ENCODE results near the gene GRAMD2B.
"Not testable (repeated sequence)": the region's sequence is repeated elsewhere in the genome, so short reads cannot be mapped to it uniquely, and the experiment has no call there.

The GRAMD2B gene, protein sequence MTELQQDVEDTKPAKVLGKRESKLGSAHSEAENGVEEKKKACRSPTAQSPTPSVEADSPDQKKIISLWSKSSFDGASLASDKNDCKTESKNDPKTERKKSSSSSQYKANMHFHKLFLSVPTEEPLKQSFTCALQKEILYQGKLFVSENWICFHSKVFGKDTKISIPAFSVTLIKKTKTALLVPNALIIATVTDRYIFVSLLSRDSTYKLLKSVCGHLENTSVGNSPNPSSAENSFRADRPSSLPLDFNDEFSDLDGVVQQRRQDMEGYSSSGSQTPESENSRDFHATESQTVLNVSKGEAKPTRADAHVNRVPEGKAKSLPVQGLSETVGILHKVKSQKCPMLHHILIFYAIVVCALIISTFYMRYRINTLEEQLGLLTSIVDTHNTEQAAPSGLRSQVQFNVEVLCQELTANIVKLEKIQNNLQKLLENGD

DNA sequence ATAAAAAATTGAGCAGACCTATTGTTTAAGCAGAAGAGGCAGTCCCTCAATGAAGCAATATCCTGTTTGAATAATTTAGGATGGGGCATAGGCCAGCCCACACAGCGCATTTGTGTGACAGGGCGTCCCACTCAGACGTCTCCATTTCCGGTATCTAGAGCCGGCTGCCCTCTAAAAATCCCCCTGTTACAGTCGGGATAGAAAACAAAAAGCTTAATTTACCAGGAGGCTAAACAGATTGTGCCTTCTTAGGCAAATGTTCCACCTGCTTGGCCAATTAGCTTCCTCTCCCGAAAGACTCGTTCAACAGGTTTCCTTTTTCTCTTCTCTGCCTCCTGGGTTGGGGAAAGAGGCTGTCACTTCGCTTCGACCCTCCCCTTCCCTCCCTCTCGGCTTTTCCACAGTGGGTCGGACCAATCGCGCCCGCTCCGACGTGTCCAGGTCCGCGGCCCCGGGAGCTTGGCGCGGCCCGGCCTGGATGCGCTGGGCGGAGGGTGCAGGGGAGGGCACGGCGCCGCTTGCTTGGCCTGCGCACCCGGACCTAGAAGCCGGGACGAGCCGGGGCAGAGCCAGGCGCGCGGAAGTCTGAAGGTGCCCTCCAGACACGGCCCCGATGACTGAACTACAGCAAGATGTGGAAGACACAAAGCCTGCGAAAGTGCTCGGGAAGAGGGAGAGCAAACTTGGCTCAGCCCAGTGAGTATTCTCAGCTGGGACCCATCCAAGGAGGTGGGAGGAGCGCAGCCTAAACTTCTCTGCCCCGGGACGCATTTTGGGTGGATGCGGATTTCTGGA lies at the start of gene GRAMD2B:
Gene GRAMD2B (plus strand): TSS at position 416 of the 795 bp plus-strand sequence. CDS start 198 bp downstream, at position 614.
- DNase-seq (ENCODE audit: low spot score): peak; percentile 84

GRCh38 chr5:126374109-126374416 lies 49.1 kb upstream of the GRAMD2B start:
- no peak for DNase-seq (ENCODE audit: low spot score)

- no peak for DNase-seq (ENCODE audit: low spot score)
These were observed 46.8 kb upstream of the GRAMD2B start for GRCh38 chr5:126376443-126376842.

DNA sequence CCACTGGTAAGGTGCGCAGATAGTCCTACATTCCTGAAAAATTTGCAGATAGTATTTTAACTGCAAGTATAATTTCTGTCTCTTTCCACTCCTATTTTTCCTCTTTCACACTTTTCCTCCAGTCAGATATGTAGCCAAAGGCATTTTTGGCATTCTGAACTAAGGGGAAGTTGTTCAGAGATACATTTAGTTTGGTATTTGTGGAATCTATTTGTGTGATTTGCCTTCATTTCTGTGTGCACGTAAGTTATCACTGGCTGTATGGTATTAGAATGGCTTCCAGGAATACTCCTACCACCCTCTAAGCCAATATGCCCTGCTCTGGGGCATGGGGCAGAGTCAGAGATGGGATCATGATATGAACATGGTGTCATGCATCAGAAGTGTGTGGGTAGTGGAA lies 45.8 kb upstream of the GRAMD2B start:
- no peak for DNase-seq (ENCODE audit: low spot score)

DNA sequence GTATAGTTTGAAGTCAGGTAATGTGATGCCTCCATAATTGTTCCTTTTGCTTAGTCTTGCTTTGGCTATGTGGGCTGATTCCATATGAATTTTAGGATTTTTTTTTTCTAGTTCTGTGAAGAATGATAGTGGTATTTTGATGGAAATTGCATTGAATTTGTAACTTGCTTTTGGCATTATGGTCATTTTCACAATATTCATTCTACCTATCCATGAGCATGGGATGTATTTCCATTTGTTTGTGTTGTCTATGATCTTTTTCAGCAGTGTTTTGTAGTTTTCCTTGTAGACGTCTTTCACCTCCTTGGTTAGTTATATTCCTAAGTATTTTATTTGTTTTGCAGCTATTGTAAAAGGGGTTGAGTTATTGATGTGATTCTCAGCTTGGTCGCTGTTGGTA lies 42.9 kb upstream of the GRAMD2B start:
- not testable (repeated sequence) for DNase-seq (ENCODE audit: low spot score)

GRCh38 chr5:126383246-126383645 lies 40.0 kb upstream of the GRAMD2B start:
- peak; percentile 40 for DNase-seq (ENCODE audit: low spot score)

DNA sequence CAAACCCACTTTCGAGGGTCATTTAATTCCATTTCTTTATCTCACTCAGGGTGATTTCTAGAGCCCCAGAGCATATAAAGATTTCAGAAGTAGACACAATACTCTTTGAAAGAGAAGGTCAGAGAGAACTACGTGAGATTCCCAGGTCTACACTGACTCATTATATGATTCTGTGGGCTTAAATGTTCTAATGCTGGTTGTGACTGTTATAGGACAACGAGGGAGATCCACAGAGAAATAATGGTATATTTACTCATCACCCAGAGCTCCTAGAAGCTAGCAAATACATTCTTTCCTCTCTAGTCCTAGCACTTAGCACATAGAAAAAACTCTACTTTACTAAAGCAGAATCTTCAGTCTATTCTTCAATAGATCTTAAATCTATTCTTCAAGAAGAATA lies 39.4 kb upstream of the GRAMD2B start:
- no peak for DNase-seq (ENCODE audit: low spot score)

DNA sequence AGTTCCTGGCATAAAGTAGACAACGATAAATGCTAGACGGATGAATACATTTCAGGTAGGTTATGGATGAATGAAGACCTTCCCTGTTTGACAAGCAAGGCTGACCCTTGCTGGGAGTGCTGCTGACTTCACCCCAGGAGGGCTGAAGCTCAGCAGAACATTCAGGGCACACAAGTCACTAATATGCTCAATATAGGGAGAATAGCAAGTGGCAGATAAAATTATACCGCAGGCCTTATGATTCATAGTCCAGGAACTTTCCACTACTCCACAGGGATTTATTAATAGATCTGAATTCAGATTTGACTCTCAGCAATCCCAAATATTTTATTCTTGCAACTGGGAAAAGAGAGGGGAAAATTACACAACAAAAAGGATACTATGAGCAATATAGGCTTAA lies 38.2 kb upstream of the GRAMD2B start:
- no peak for DNase-seq (ENCODE audit: low spot score)

- DNase-seq (ENCODE audit: low spot score): no peak
These were observed 37.4 kb upstream of the GRAMD2B start for GRCh38 chr5:126385524-126386502.

GRCh38 chr5:126389179-126389578 lies 34.0 kb upstream of the GRAMD2B start:
- no peak for DNase-seq (ENCODE audit: low spot score)

DNA sequence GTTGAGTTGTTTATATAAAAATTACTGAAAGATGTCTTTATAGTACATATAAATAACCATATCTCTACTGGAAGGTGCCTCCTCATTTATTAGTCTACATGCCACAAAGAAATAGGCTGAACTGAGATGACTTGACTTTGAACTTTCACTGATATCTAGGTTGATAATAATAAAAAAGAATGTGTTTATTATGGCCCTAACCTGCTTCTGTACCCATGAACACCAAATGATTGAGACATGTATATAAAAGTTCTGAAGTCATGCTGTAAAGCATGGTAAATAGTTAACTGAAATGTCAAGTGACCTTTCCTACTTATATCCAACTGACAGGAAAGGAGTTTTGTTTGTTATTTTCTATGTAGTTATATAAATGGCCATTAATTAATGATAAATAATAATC lies 33.2 kb upstream of the GRAMD2B start:
- no peak for DNase-seq (ENCODE audit: low spot score)

DNA sequence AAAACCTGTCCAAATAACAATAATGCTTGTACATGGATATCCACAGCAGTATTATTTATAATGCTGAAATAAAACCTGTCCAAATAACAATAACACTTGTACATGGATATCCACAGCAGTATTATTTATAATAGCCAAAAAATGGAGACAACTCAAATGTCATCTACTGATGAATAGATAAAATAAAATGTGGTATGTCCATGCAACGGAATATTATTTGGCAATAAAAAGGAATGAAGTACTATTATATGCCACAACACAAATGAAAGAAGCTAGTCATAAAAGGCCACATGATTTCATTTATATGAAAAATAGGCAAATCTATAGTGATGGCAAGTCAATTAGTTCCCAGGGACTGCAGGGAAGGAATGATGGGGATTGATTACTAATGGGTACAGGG lies 31.8 kb upstream of the GRAMD2B start:
- DNase-seq (ENCODE audit: low spot score): no peak

DNA sequence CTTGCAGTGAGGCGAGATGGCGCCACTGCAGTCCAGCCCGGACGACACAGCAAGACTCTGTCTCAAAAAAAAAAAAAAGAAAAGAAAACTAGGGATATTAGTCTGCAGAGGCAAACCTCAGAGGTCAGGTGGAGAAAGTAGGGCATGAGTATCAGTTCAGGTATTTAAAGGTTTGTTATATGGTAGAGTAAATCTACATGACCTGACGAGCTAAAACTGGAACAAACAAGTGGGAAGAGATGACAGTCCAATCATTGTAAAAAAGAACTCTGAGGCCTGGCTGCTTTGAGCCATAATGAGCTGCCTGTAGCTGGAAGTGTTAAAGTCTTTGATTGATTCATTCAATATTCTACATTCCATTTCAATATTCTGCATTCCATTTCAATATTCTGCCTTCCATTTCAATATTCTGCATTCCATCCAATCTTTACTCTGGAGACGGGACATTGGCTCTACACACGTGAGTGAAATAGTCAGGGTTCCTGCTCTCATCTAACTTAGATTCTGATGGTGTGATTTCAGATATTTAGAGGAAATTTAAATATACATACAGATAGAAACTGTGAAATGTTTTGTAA lies 28.9 kb upstream of the GRAMD2B start:
- DNase-seq (ENCODE audit: low spot score): no peak

- no peak for DNase-seq (ENCODE audit: low spot score)
These were observed 28.0 kb upstream of the GRAMD2B start for GRCh38 chr5:126395198-126395597.

- no peak for DNase-seq (ENCODE audit: low spot score)
These were observed 27.6 kb upstream of the GRAMD2B start for GRCh38 chr5:126395605-126396004.

- not testable (repeated sequence) for DNase-seq (ENCODE audit: low spot score)
These were observed 26.5 kb upstream of the GRAMD2B start for GRCh38 chr5:126396721-126397120.

GRCh38 chr5:126398791-126399190 lies 24.4 kb upstream of the GRAMD2B start:
- DNase-seq (ENCODE audit: low spot score): no peak

DNA sequence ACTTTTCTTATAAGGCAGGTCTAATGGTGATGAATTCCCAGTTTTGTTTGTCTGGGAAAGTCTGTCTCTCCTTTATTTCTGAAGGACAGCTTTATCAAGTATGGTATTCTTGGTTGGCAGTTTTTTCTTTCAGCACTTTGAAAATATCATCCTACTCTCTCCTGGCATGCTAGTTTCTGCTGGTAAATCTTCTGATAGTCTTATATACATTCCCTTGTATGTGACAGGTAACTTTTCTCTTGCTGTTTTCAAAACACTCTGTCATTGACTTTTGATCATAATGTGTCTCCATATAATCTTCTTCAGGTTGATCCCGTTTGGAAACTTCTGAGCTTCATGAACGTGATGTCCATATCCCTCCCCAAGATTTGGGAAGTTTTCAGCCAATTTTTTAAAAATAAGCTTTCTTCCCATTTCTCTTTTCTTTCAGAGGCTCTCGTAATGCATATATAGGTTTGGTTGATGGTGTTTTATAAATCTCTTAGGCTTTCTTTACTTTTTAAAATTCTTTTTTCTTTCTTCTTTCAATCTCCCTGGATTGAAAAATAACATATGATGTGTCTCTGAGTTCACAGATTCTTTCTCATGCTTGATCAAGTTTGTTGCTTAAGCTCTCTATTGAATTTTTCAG lies 22.5 kb upstream of the GRAMD2B start:
- no peak for DNase-seq (ENCODE audit: low spot score)

GRCh38 chr5:126402621-126403555 lies 20.3 kb upstream of the GRAMD2B start:
- no peak for DNase-seq (ENCODE audit: low spot score)

DNA sequence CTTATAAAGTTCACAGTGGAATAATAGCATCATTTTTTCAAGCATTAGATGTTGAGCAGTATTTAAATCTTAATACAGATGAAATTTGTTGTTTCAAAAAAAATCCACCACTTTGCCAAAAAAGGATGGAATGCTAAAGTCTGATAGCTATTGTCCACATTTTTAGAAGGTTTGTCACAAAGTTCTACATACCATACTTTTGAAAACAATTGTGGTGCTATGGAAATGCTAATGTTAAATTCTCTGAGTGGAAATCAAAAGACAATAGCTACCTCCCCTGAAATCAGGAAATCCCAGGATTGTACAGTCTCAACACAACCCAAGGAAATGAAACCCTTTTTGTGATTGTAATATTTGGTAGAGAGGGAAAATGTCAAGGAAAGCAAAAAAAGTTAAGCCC lies 19.3 kb upstream of the GRAMD2B start:
- DNase-seq (ENCODE audit: low spot score): no peak

All from LoVo (cell line).